GM19455 (cell line): ENCODE data around the gene SP140L.
"Not testable (repeated sequence)": the region's sequence is repeated elsewhere in the genome, so short reads cannot be mapped to it uniquely, and the experiment has no call there.

Experiments
- ATAC-seq: cut with Tn5 transposase; IDR thresholded peaks from one replicate; pipeline ENCODE4 v1.9.1; 2021; ENCODE audit not compliant: unreplicated experiment

Gene SP140L

DNA sequence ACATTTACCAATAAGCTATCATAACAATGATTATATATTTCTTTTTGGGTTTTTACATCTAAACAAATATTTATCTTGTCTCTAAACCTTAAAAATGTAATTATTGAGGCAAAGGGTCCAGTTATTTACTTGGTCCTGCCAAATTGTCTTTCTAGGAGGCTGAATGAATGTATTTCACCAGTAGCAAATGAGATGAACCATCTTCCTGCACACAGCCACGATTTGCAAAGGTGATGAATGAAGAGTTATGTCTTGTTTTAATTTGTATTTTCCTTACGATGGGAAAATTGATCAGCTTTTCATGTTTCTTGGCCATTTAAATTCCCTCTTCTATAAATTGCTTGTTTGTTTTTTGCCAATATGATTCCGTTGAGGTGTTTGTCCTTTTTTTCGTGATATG, 90.4 kb downstream of the SP140L start:
- ATAC-seq, result no peak

DNA sequence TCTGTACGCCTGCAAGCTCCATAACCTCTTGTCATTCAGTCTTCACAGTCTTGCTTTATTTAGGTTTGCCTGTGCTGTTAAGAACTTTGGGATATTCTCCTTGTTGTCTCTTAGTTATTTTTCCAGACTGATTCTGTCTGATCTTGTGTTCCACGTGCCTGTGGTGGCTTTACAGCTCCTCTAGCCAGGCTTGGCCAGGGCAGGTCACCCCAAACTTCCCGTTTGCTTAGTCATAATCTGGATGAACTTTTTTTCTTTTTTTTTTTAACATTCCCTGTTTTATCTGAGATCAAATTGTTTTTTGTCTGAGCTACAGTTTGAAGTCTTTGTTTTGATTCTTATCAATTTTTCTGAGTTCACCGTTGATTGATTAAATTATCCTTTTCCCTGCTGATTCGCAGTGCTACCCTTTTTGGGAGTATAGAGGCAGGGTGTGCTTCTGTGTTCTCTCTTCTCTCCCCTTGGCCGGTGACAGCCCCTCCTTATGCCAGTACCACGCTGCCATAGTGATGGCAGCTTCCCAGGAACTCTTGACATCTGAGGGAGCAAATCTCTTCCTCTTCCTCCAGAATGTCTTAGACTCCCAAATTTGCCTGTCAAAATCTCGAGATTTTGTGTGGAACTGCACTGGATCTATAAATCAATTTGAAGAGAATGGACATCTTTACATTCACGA, 91.5 kb downstream of the SP140L start:
- no peak for ATAC-seq

GRCh38 chr2:230419181-230419580, 92.2 kb downstream of the SP140L start:
- ATAC-seq, result no peak

GRCh38 chr2:230422149-230422548, 95.2 kb downstream of the SP140L start:
- no peak for ATAC-seq

DNA sequence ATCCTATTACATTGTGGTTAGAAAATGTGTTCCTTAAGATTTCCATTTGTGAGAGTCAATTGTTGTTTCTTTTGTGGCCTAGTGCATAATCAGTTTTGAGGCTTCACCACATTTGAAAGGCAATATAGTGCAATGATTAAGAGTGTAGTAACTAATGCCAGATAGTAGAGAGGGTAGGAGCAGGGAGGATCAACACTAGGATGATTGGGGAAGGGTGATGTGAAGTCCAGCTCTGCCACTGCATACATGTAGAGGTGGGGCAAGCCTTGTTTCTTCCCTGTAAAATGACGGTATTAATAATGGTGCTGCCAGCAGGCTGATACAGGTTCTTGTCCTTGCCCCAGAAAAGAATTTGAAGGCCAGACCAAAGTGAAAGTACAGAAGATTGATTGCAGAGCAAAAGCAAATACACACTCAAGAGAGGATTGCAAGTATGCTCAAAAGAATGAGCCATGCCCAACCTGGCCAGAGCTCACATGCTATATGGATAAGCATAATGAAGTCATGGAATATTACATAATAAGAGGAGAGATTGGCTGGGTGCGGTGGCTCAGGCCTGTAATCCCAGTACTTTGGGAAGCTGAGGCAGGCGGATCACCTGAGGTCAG, 97.0 kb downstream of the SP140L start:
- no peak for ATAC-seq

- ATAC-seq, result no peak
These were observed 98.4 kb downstream of the SP140L start for GRCh38 chr2:230425377-230425776.

DNA sequence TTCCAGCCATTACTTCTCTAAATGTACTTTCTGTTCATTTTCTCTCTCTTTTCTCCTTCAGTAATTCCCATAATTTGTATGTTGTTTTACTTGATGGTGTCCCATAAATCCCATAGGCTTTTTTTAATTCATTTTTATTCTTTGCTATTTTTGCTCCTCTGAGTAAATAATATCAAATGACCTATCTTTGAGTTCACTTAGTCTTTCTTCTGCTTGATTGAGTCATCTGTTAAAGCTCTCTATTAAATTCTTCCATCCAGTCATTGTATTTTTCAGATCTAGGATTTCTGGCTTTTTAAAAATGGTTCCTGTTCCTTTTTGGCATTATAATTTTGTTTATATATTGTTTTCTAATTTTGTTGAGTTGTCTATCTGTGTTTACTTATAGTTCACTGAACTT, 102.5 kb downstream of the SP140L start:
- ATAC-seq, result no peak

- ATAC-seq, result no peak
These were observed 104.2 kb downstream of the SP140L start for GRCh38 chr2:230430957-230431910.

DNA sequence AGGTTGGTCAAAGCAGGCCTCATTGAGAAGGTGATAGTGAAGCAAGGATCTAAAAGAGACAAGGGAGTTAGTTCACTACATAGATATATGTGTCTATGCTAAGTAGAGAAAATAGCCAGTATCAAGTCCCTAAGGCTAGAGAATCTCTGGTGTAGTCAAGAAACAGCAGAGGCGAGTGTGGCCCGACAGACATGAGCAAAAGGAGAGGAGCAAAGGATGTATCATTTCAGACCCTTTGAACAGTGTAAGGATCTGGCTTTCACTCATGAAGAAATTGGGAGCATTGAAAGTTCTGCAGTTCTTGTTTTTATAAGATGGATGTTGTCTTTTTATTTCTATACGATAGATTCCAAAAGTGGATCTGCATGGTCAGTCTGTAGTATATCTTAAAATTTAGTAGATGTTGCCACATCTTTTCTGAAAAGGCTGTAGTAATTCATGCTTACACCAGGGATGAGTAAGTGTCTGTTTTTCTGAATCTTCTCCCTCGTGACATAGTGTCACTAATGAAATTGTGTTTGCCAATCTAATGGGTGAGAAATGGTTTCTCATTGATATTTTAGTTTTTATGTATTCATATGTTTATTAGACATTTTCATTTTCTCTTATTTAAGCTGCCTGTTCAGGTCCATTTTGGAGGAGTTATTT, 107.8 kb downstream of the SP140L start:
- ATAC-seq, result no peak

DNA sequence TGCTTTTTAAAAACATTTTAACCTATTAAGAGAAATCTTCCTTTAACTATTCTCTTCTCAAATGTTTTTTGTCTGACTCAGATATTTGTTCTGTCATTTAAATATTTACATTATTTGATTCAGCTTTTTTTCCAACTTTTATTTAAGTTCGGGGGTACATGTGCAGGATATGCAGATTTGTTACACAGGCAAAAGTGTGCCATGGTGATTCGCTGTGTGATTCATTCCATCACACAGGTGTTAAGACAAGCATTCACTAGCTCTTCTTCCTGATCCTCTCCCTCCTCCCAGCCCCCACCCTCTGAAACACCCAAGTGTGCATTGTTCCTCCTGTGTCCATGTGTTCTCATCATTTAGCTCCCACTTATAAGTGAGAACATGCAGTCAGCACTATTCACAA, 108.4 kb downstream of the SP140L start:
- ATAC-seq, result no peak

- not testable (repeated sequence) for ATAC-seq
These were observed 112.1 kb downstream of the SP140L start for GRCh38 chr2:230439121-230439520.

DNA sequence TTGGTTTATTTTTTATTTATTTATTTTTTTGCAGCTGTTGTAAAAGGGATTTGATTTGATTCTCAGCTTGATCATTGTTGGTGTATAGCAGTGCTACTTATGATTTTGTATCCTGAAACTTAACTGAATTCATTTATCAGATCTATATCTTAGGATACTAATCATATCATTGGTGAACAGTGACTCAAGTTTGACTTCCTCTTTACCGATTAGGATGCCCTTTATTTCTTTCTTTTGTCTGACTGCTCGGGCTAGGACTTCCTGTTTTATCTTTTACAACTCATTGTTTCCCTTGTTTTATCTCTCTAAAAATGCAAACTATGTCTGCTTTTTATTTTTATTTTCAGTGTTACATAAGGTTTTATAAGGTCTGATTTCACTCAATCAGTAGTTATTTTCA, 112.6 kb downstream of the SP140L start:
- no peak for ATAC-seq

DNA sequence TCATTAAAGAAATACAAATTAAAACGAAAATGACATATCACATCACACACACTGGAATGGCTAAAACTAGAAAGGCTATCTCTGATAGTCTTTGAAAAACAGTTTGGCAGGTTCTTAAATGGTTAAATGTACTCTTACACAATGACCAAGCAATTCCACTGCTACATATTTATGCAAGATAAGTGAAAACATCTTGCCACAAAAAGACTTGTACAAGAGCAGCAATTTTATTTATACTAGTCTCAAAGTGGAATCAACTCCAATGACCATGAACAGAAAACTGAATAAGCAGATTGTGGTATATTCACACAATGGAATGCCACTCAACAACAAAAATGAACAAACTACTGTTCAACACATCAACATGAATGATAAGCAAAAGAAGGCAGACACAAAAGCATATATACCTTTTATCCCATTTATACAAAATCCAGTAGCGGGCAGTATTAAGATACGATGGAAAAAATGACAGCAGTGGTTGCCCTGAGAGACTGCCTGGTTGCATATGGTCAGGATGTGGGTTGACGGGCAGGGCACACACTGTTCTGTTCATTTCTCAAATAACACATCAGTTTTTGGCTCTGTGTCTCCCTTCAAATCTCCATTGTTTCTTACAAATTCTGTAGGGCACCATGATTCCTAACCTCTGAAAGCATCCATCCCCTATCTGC, 114.4 kb downstream of the SP140L start:
- no peak for ATAC-seq

DNA sequence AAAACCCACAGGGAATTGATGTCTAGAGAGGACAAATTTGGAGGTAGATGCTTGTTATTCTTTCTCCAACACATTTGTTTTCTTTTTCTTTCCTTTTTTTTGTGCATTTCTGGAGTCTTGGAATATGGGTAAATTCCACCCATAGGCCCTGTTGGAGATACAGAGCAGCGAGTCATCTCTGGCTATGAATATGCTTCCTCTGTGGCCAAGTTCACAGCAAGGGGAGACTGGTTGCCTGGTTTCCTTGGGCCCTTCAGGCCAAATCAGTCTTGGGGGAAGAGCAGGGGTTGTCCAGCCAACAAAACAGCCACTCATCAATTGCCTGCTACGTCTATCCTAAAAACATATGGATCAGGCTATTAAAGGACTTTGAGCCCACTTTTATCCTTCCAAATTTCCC, 116.5 kb downstream of the SP140L start:
- ATAC-seq, result no peak

- no peak for ATAC-seq
These were observed 117.8 kb downstream of the SP140L start for GRCh38 chr2:230444832-230445231.

GRCh38 chr2:230447036-230447435, 120.0 kb downstream of the SP140L start:
- ATAC-seq, result no peak

DNA sequence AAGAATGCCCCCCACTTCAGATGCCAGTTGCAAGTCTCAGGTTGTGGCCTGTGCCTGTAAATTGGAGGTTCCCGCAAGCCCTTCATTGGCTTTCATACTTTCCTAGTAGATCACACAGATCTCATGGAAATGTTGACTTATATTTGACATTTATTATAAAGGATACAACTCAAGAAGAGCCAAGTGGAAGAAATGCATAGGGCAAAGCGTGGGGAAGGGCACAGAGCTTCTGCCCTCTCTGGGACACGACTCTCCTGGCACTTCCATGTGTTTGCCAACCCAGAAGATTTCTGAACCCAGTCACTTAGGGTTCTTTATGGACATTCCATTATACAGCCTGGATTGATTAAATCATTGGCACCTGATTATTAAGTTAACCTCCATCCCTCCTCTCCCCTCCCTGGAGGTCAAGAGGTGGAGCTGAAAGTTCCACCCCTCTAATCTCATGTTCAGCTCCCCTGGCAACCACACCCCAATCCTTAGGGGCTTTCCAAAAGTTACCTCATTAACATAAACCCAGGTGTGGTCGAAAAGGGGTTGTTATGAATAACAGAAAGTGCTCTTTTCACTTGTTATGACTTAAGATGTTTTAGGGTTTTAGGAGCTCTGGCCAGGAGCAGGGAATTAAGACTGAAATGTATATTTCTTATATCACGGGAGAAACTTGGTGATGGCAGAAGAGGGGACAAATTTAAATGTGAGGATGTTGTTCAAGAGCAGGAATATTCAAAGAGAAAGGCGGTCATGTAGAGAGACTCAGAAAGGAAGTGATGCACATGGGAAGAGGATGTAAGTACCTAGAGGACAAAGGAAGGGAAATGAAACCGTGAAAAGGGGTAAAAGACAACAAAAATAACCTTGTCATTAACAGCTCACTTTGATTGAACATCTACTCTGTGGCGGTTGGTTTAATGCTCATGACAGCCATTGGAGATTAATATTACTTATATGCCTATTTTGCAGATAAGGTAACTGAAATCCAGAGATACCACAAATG, 120.8 kb downstream of the SP140L start:
- ATAC-seq, result peak; percentile 78

- no peak for ATAC-seq
These were observed 123.0 kb downstream of the SP140L start for GRCh38 chr2:230449901-230450467.

DNA sequence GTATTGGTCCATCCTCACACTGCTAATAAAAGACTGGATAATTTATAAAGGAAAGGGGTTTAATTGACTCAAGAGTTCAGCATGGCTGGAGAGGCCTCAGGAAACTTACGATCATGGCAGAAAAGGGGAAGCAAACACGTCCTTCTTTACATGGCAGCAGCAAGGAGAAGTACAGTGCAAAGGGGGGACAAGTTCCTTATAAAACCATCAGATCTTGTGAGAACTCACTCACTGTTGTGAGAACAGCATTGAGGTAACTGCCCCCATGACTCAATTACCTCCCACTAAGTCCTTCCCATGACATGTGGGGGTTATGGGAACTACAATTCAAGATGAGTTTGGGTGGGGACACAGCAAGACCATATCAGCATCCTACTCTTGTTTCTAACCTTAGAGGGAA, 126.0 kb downstream of the SP140L start:
- ATAC-seq, result no peak
